HepG2 (cell line): Measurements from ENCODE around the gene RPUSD4. TPM values are rescaled to one million over a fixed set of nuclear protein-coding genes. Genes with fewer than 3 reads are reported as not detected.

Experiments
- ATF7-NPFF ChIP-seq: sonication (generic); formaldehyde crosslinking; IDR thresholded peaks from 2 replicates; pipeline ENCODE4 v1.8.1; 2023; ENCODE audit warnings: mild to moderate bottlenecking, low read depth, missing genetic modification reagents, moderate library complexity
- CTCF ChIP-seq: sonication (generic); formaldehyde crosslinking; IDR thresholded peaks from 2 replicates; pipeline ENCODE4 v1.5.0; 2020; ENCODE audit warnings: mild to moderate bottlenecking, missing genetic modification reagents, moderate library complexity
- ELF1 ChIP-seq: sonication (generic); formaldehyde crosslinking; IDR thresholded peaks from 2 replicates; pipeline ENCODE4 v1.4.0; 2020; ENCODE audit warnings: missing genetic modification reagents
- HIC2 ChIP-seq: sonication (generic); formaldehyde crosslinking; IDR thresholded peaks from 2 replicates; pipeline ENCODE4 v1.9.0; 2022; ENCODE audit warnings: low read depth, missing genetic modification reagents
- LBX2 ChIP-seq: sonication (generic); formaldehyde crosslinking; IDR thresholded peaks from 2 replicates; pipeline ENCODE4 v1.5.0; 2020; ENCODE audit warnings: missing genetic modification reagents, mild to moderate bottlenecking, borderline replicate concordance
- NCOA2 ChIP-seq: sonication (generic); formaldehyde crosslinking; IDR thresholded peaks from 2 replicates; pipeline ENCODE4 v1.8.0; 2022; ENCODE audit warnings: inconsistent platforms
- NFIB ChIP-seq: sonication (generic); formaldehyde crosslinking; IDR thresholded peaks from 2 replicates; pipeline ENCODE4 v1.9.0; 2021; ENCODE audit warnings: missing genetic modification reagents, mild to moderate bottlenecking, borderline replicate concordance
- REST ChIP-seq, 2 experiments: IDR thresholded peaks; 2 replicates each; pipeline ENCODE4 v1.6.1; 2011 to 2012; ENCODE audit warnings: low read length in 2 of 2, borderline replicate concordance in 1 of 2, low read depth in 1 of 2, mild to moderate bottlenecking in 1 of 2, moderate library complexity in 1 of 2
- TRAFD1 ChIP-seq: sonication (generic); formaldehyde crosslinking; IDR thresholded peaks from 2 replicates; pipeline ENCODE4 v1.5.1; 2020; ENCODE audit warnings: missing genetic modification reagents, mild to moderate bottlenecking, borderline replicate concordance
- ZNF260 ChIP-seq: sonication (generic); formaldehyde crosslinking; IDR thresholded peaks from 2 replicates; pipeline ENCODE4 v1.4.0; 2020; ENCODE audit warnings: missing genetic modification reagents, low read depth, mild to moderate bottlenecking, borderline replicate concordance
- ZNF691 ChIP-seq: sonication (generic); formaldehyde crosslinking; IDR thresholded peaks from 2 replicates; pipeline ENCODE4 v1.4.0; 2020; ENCODE audit warnings: missing genetic modification reagents, low read depth, mild to moderate bottlenecking, borderline replicate concordance
- ZNF766 ChIP-seq: sonication (generic); formaldehyde crosslinking; IDR thresholded peaks from 2 replicates; pipeline ENCODE4 v1.5.0; 2020; ENCODE audit warnings: missing genetic modification reagents, borderline replicate concordance
- ZSCAN29 ChIP-seq: sonication (generic); formaldehyde crosslinking; conservative IDR thresholded peaks from 2 replicates; pipeline ENCODE4 v1.4.0; 2020; ENCODE audit warnings: mild to moderate bottlenecking, missing genetic modification reagents
- ZSCAN5A ChIP-seq: sonication (generic); formaldehyde crosslinking; IDR thresholded peaks from 2 replicates; pipeline ENCODE4 v1.8.0; 2022; ENCODE audit warnings: mild to moderate bottlenecking, missing genetic modification reagents, borderline replicate concordance
- polyA plus RNA-seq, 8 experiments: library from polyadenylated mRNA; depleted of rRNA in 3 of 8; stranded (reverse) in 7 of 8; unstranded in 1 of 8; fragments of >200 nt; fragmentation: Illumina TruSeq in 4 of 8; extraction: Trizol in 4 of 8; gene quantifications; 2 replicates each; pipeline versions ENCODE4 v1.2.1 to v1.2.3, GENCODE V29; 2011 to 2016; ENCODE audit warnings: low read depth in 4 of 8, missing spikeins in 1 of 8, mixed read lengths in 1 of 8; ENCODE audit not compliant: insufficient read depth in 1 of 8
- total RNA-seq, 5 experiments: library from RNA; depleted of rRNA; stranded (reverse); fragments of >200 nt; fragmentation: Illumina TruSeq; extraction: Trizol; gene quantifications; 2 replicates each; pipeline ENCODE4 v1.2.3, GENCODE V29; 2016; ENCODE audit warnings: low read depth in 1 of 5

Gene RPUSD4
- total and polyA plus RNA-seq, 2 of the 13 experiments (the other 11 are each of a cell fraction or from before 2014, with no cell fraction given) = 45.0 to 52.9 TPM

GRCh38 chr11:126186708-126187529, 24.5 kb downstream of the RPUSD4 start (continued):
- TF ChIP-seq CTCF (CRISPR knock-in tag) = peak; percentile 52
- TF ChIP-seq ZNF766 = peak; percentile 71; the same call in 1 of the 2 replicates
- TF ChIP-seq NCOA2 (CRISPR knock-in tag) = peak; percentile 66
- no peak; the same call in 1 of the 2 replicates for TF ChIP-seq HIC2 (CRISPR knock-in tag)
- TF ChIP-seq LBX2 = no peak
- TF ChIP-seq NFIB (CRISPR knock-in tag) = no peak
- no peak for TF ChIP-seq ZNF691 (CRISPR knock-in tag)
- TF ChIP-seq ELF1 (CRISPR knock-in tag) = peak; percentile 20; the same call in 1 of the 2 replicates
- TF ChIP-seq TRAFD1 (CRISPR knock-in tag) = no peak
- TF ChIP-seq ZNF260 (CRISPR knock-in tag) = no peak
- TF ChIP-seq ATF7-NPFF (CRISPR knock-in tag) = no peak
- TF ChIP-seq ZSCAN29 = no peak
- no peak for TF ChIP-seq ZSCAN5A (CRISPR knock-in tag)
- 0 out of 4 replicates have a peak, but pooled peaks of 1 of the 2 experiments have one; percentile 25 for TF ChIP-seq REST (IDR thresholded peaks at IDR 0.05; ENCODE audit: borderline replicate concordance in 1 of 2, low read depth in 1 of 2, low read length in 2 of 2)
